HG02884 (cell line): ENCODE data around the gene SUV39H1.

Source experiments
- ATAC-seq: cut with Tn5 transposase; IDR thresholded peaks from one replicate; pipeline ENCODE4 v1.9.1; 2021; ENCODE audit warnings: mild to moderate bottlenecking, moderate library complexity; ENCODE audit not compliant: unreplicated experiment

The SUV39H1 gene

GRCh38 chrX:48711929-48712505, 15.5 kb downstream of the SUV39H1 start:
- no peak for ATAC-seq

- ATAC-seq, result no peak
These were observed 17.3 kb downstream of the SUV39H1 start for GRCh38 chrX:48713847-48714246.

DNA sequence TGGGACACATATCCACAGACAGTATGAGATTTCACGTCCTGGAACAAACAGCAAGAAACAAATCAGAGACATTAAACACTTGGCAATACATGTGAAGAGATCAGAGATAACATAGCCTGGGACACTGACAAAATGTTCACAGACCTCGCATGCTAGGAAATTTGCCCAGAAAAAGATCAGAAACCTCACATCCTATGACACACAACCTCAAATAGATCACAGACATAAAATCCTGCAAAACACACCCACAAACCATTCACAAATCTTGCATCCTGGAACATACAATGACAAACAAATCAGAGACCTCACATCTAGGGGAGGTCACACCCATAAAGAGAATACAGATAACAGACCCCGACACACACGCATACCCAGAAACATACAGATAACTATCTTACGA, 18.0 kb downstream of the SUV39H1 start:
- no peak for ATAC-seq

DNA sequence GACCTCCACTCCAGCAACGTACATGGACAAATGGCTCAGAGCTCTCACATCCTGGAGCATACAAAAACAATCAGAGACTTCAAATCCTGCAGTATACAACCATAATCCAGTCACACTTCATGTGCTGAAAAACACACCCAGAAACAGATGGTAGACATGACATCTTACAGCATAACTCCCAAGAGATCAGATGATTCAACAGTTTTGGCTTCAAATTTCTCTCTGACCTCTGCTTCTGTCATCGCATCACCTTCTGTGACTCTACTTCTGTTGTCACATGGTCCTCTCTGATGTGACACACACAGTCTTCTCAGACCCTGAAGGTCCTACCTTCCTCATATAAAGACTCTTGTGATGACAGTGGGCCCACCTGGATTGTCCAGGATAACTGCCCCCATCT, 18.5 kb downstream of the SUV39H1 start:
- no peak for ATAC-seq

GRCh38 chrX:48715876-48716502, 19.5 kb downstream of the SUV39H1 start:
- no peak for ATAC-seq

DNA sequence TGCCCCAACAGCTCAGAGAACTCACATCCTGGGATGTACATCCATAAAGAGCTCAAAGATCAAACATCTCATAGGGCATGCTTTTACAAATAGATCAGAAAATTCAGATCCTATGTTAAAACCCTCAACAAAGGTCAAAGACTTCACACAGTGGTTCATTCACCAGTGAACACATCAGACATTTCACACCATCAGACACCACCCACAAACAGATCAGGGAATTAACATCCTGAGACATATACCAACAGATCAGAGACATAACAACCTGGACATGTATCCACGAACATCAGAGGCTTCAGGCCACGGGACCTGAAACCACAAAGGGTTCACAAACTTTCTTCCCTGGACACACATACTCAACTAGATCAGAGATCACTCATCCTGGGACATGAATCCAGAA, 23.4 kb downstream of the SUV39H1 start:
- ATAC-seq, result no peak

GRCh38 chrX:48720577-48721250, 24.2 kb downstream of the SUV39H1 start:
- no peak for ATAC-seq

DNA sequence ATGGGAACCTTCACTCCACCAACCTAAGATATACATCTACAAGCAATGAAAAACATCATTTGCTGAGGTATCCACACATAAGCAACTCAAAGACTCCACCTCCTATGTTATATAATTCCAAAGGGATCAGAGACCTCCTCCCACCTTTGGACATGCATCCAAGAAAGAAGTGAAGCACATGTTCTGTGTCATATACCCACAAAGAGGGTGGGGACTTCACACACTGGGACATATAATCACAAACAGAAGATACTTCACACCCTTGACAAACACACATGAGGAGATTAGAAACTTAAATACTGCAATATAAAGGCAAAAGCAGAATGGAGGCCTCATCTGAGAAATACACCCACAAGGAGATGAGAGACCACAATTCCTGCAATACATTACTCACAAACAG, 25.4 kb downstream of the SUV39H1 start:
- no peak for ATAC-seq

DNA sequence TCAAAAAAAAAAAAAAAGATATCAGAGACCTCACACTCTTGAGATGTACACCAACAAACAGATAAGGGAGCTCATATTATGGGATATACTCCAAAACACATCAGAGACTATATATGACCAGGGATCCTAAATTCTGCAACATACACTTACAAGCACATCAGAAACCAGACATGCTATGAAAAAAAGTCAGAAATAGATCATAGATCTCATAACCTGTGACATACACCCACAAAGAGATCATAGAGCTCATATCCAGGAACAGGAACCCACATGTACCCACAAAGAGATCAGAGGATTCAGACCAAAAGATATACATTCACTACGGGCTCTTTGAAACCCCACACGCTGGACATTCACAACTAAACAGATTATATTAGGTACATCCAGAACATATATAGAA, 30.1 kb downstream of the SUV39H1 start:
- ATAC-seq, result no peak

DNA sequence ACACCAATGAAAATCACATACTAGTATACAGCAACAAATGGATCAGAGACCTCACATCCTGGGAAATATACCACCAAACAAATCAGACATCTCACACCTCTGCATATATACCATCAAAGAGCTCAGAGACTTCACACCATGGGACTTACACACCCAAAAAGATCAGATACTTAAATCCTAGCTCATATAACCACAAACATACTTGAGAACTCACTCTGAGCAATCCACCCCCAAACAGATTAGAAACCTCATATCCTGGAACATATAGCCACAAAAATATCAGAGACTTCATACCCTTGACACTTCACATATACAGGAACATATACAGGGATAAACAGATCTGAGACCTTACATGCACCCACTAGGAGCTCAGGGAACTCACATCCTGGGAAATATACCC, 32.1 kb downstream of the SUV39H1 start:
- ATAC-seq, result no peak

- ATAC-seq, result no peak
These were observed 39.8 kb downstream of the SUV39H1 start for GRCh38 chrX:48736303-48736702.

- ATAC-seq, result no peak
These were observed 40.3 kb downstream of the SUV39H1 start for GRCh38 chrX:48736878-48737212.

GRCh38 chrX:48737213-48737938, 40.8 kb downstream of the SUV39H1 start:
- ATAC-seq, result peak; percentile 98

DNA sequence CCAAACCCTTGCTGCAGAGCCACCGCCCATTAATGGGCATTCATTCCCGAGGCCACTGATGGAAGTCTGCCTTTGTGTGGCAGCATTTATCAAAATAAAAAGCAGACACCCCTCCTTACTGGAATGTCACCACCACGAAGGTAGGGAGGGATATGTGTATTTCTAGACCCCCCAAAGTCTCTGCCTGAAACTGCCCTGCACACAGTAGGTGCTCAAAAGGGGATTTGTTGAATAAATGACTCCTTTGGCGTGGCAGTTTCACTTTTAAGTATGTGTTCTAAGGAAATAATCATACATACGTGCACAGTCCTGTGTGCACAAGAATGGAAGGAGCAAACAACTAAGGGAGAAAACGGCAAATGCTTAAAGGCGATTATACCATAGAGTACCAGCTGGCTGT, 41.4 kb downstream of the SUV39H1 start:
- no peak for ATAC-seq

GRCh38 chrX:48741834-48742233, 45.3 kb downstream of the SUV39H1 start:
- no peak for ATAC-seq

- no peak for ATAC-seq
These were observed 48.7 kb downstream of the SUV39H1 start for GRCh38 chrX:48745222-48745621.

DNA sequence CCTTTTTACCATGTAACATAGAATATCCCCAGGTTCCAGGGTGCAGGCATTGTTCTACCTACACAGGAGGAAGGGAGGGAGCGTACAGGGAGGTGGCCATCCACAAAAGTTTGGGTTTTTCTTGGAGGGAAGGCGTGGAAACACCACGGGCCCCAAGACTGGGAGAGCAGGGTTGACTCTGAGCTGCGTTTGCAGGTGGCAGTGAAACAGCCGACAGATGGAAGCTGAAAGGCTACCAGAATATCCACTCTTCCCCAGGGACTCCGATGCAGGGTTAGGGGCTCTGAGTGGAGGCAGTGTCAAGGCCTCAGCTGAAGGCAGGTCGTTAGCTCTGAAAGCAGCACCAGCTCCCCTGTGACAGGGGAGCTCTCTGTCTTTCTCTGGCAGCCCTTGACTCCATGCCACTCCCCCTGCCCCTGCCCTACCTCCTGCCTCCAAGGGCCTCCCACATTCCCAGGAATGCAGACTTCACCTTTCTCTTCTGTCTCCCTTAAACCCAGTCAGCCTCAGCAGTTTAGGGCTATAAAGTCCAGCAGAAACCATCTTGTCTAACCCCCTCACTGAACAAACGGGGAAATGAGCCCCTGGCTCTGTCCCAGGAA, 51.0 kb downstream of the SUV39H1 start:
- no peak for ATAC-seq

DNA sequence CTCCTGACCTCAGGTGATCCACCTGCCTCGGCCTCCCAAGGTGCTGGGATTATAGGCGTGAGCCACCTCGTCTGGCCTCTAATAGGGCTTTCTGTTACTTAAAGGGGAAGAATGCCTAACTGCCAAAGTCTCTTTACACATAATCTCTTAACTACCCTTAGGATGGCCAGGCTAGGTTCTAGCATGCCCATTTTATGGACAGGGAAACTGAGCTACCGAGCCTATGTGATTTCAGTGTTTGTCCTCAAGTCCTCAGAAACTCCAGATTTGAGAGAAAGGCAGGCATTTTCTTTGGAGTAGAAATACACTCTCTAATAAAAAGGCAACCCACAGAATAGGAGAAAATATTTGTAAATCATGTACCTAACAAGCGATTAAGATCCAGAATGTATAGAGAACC, 52.6 kb downstream of the SUV39H1 start:
- ATAC-seq, result no peak

DNA sequence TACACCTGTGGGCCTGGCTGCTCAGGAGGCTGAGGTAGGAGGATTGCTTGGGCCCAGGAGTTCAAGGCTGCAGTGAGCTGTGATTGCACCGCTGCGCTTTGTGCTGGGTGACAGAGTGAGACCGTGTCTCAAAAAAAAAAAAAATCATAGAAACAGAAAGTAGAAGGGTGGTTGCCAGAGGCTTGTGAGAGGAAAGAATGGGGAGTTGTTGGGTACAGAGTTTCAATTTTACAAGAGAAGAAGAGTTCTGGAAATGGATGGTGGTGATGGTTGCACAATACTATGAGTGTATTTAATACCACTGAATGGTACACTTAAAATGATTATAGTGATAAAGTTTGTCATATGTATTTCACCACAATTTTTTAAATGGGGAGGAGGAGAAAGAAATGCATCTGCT, 54.8 kb downstream of the SUV39H1 start:
- ATAC-seq, result no peak

DNA sequence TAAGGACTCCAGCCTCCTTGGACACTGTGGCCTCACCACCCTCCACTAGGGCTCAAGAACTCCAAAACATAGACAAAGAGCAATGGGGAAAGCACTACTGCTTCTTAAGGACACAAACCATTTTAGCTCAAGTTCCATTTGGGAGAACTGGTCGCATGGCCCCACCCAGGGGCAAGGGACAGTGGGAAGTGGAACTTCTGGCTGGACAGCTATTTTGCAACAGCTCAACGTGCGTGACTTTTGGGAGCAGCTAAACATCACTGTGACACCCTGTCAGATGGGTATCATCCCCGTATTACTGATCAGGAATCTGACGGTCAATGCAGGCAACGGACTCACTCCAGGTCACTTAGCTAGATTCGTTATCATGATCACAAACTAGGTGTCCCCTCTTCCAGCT, 56.0 kb downstream of the SUV39H1 start:
- no peak for ATAC-seq

- ATAC-seq, result no peak
These were observed 57.2 kb downstream of the SUV39H1 start for GRCh38 chrX:48753708-48754228.
